ENCODE results near the gene KRTAP10-7. TPM values are rescaled to one million over a fixed set of nuclear protein-coding genes. Genes with fewer than 3 reads are reported as not detected.

The KRTAP10-7 gene
- total RNA-seq, 4 donors from 2014 or later = not detected

GRCh38 chr21:44614961-44615391 lies 14.6 kb downstream of the KRTAP10-7 start:
- TF ChIP-seq POLR2A (IDR thresholded peaks at IDR 0.05) (no peak), EP300 (IDR thresholded peaks at IDR 0.05) (no peak)
- TF ChIP-seq, protein P1, sequence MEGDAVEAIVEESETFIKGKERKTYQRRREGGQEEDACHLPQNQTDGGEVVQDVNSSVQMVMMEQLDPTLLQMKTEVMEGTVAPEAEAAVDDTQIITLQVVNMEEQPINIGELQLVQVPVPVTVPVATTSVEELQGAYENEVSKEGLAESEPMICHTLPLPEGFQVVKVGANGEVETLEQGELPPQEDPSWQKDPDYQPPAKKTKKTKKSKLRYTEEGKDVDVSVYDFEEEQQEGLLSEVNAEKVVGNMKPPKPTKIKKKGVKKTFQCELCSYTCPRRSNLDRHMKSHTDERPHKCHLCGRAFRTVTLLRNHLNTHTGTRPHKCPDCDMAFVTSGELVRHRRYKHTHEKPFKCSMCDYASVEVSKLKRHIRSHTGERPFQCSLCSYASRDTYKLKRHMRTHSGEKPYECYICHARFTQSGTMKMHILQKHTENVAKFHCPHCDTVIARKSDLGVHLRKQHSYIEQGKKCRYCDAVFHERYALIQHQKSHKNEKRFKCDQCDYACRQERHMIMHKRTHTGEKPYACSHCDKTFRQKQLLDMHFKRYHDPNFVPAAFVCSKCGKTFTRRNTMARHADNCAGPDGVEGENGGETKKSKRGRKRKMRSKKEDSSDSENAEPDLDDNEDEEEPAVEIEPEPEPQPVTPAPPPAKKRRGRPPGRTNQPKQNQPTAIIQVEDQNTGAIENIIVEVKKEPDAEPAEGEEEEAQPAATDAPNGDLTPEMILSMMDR (IDR thresholded peaks at IDR 0.05) = no peak
- no peak for DNase-seq (ENCODE audit: low spot score in 2 of 2)
- H3K27ac ChIP-seq = no peak overlapping the region
- no peaks in the 10 kb centered on the region for H3K36me3 ChIP-seq
- H3K4me3 ChIP-seq = no peak overlapping the region
- peaks cover 0 to 32% (median 1%) of the 10 kb centered on the region in 4 donors for H3K9me3 ChIP-seq
- H3K4me1 ChIP-seq = no peaks in the 10 kb centered on the region
- no peaks in the 10 kb centered on the region for H3K27me3 ChIP-seq
- WGBS, 2 donors = 89 to 92% methylated on average over 28 of the region's 28 CpGs

DNA sequence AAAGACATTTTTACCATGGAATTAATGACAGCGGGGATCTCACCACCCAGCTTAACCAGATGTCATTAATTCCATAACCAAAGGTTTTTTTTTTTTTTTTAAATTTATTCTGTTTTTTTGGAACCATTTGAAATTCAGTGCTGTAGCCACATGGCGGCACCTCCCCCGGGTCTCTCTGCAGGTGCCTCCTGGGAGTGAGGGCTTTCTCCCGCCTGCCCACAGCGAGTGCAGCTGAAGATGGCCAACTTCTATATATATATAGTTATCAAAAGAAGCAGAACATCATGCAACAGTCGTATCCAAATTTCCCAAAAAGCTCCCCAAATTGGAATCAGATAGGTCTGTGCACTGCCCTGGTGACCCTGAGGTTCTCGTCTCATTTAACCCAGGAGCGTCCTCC lies 15.1 kb downstream of the KRTAP10-7 start:
- Histone ChIP-seq H3K36me3 (no peaks in the 10 kb centered on the region), H3K4me1 (no peaks in the 10 kb centered on the region), H3K4me3 (no peak overlapping the region), H3K27me3 (no peaks in the 10 kb centered on the region), H3K9me3 (peaks cover 0 to 32% (median 2%) of the 10 kb centered on the region in 4 donors), H3K27ac (no peak overlapping the region)
- no peak for DNase-seq (ENCODE audit: low spot score in 2 of 2)
- 77 to 78% methylated on average over 8 of the region's 8 CpGs for WGBS, 2 donors
- TF ChIP-seq, protein P1 (IDR thresholded peaks at IDR 0.05) = no peak
- TF ChIP-seq EP300 (IDR thresholded peaks at IDR 0.05) (no peak), POLR2A (IDR thresholded peaks at IDR 0.05) (no peak)

GRCh38 chr21:44615911-44616590 lies 15.7 kb downstream of the KRTAP10-7 start:
- TF ChIP-seq POLR2A (IDR thresholded peaks at IDR 0.05) (no peak), EP300 (IDR thresholded peaks at IDR 0.05) (no peak)
- TF ChIP-seq, protein P1 (IDR thresholded peaks at IDR 0.05) = no peak
- no peaks in the 10 kb centered on the region for H3K4me1 ChIP-seq
- no peak overlapping the region for H3K4me3 ChIP-seq
- H3K9me3 ChIP-seq = peaks cover 0 to 26% (median 2%) of the 10 kb centered on the region in 4 donors
- WGBS, 2 donors = 67 to 72% methylated on average over 9 to 17 of the region's 17 CpGs
- DNase-seq (ENCODE audit: low spot score in 2 of 2) = no peak
- no peaks in the 10 kb centered on the region for H3K36me3 ChIP-seq
- H3K27me3 ChIP-seq = no peaks in the 10 kb centered on the region
- H3K27ac ChIP-seq = no peak overlapping the region

GRCh38 chr21:44616591-44616926 lies 16.2 kb downstream of the KRTAP10-7 start:
- H3K4me3 ChIP-seq = no peak overlapping the region
- no peaks in the 10 kb centered on the region for H3K4me1 ChIP-seq
- 80 to 82% methylated on average over 16 of the region's 16 CpGs for WGBS, 2 donors
- H3K36me3 ChIP-seq = no peaks in the 10 kb centered on the region
- peaks cover 0 to 21% (median 2%) of the 10 kb centered on the region in 4 donors for H3K9me3 ChIP-seq
- TF ChIP-seq, protein P1 (IDR thresholded peaks at IDR 0.05) = no peak
- TF ChIP-seq EP300 (IDR thresholded peaks at IDR 0.05) (no peak), POLR2A (IDR thresholded peaks at IDR 0.05) (no peak)
- no peaks in the 10 kb centered on the region for H3K27me3 ChIP-seq
- no peak for DNase-seq (ENCODE audit: low spot score in 2 of 2)
- no peak overlapping the region for H3K27ac ChIP-seq

DNA sequence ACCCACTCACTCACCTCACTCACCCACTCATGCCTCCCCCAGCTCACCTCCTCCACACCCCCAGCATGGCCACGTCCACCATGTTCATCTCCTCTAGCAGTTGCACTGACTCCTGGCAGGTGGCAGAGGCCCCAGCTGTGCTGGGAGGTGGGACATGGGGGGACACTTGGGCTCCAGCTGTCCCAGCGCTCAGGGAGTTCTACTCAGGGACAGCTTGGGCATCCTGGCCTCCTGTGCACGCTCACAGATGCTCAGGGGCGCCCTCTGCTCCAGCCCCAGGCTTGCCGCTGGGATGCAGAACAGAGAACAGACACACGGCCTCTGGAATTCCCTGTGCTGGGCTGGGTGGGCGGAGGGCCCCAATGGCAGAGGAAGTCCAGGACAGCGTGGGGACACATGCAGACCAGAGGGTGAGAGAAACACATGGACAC lies 16.7 kb downstream of the KRTAP10-7 start:
- Histone ChIP-seq H3K9me3 (peaks cover 0 to 21% (median 2%) of the 10 kb centered on the region in 4 donors), H3K27ac (no peak overlapping the region), H3K27me3 (no peaks in the 10 kb centered on the region), H3K36me3 (no peaks in the 10 kb centered on the region), H3K4me1 (no peaks in the 10 kb centered on the region), H3K4me3 (no peak overlapping the region)
- no peak for TF ChIP-seq EP300 (IDR thresholded peaks at IDR 0.05)
- TF ChIP-seq, protein P1 (IDR thresholded peaks at IDR 0.05) = no peak
- no peak for TF ChIP-seq POLR2A (IDR thresholded peaks at IDR 0.05)
- 30 to 41% methylated on average over 7 to 8 of the region's 8 CpGs for WGBS, 2 donors
- DNase-seq (ENCODE audit: low spot score in 2 of 2) = no peak

Data from tibial nerve (tissue), 4 donors.